Measurements from ENCODE around the gene CFAP97.

The CFAP97 gene

DNA sequence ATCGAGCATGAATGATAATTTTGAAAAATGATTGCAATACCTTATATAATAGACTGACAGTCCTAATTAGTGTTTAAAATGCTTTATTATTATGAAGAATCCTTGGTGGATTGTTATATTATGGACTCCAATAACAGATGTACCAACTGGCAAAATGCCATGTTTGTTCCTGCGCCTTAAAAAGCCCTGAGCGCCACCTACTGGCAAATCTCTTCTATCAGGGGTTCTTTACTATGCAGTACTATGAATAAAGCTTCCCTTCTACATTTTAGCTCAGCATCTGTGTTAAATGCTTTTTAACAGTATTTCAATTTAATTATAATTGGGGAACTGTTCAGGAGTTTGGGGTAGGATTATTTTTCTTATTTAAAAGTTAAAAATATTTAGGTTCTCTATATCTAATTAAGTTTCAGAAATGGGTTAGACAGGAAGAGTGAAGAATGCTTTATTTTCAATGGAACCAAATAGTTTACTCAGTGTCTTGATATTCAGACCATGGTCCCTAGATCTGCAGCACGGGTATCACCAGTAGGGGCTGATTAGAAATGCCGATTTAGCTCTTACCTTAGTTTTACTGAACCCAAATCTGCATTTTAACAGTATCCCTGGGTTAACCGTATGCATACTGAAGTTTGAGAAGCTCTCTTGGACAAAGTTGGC is 20.0 kb downstream of the CFAP97 start:
- no peaks in the 10 kb centered on the region for H3K9me3 ChIP-seq (ENCODE audit: control insufficient read depth in 1 of 2, low read length in 2 of 2)
- H3K27ac ChIP-seq (ENCODE audit: low read depth, low read length): no peak overlapping the region
- no peak overlapping the region for H3K4me3 ChIP-seq (ENCODE audit: low read depth in 1 of 2, low read length in 2 of 2)
- H3K27me3 ChIP-seq (ENCODE audit: control insufficient read depth in 1 of 2, insufficient read depth in 2 of 2, low read length in 2 of 2): no peaks in the 10 kb centered on the region
- H3K36me3 ChIP-seq (ENCODE audit: control insufficient read depth in 1 of 2, insufficient read depth in 2 of 2, low read length in 2 of 2): peaks cover 0 to 4% of the 10 kb centered on the region in 2 donors
- no peak overlapping the region for H3K9ac ChIP-seq (ENCODE audit: low read depth in 1 of 2, low read length in 2 of 2)
- H3K4me1 ChIP-seq (ENCODE audit: control insufficient read depth in 1 of 2, insufficient read depth in 2 of 2, low read length in 2 of 2): no peaks in the 10 kb centered on the region

DNA sequence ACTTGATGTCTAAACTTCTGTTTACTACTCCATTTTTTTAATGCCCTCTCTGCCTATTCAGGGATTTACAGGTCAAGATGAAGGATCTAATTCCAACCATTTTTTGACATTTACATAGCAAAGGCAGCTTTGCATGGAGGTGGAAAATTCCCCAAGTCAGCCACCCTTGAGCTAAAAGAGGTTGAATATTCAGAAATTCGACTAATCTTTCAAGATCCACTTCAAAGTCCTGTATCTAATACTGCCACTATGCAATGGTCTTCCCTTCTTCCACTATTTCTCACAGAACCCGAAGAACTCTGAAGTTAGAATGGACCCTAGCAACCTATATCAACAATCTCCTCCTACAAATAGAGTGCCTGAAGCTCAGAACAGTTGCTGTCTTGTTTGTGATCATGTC is 21.6 kb downstream of the CFAP97 start:
- Histone ChIP-seq H3K36me3 (ENCODE audit: control insufficient read depth in 1 of 2, insufficient read depth in 2 of 2, low read length in 2 of 2) (peaks cover 0 to 4% of the 10 kb centered on the region in 2 donors), H3K27me3 (ENCODE audit: control insufficient read depth in 1 of 2, insufficient read depth in 2 of 2, low read length in 2 of 2) (no peaks in the 10 kb centered on the region), H3K9me3 (ENCODE audit: control insufficient read depth in 1 of 2, low read length in 2 of 2) (no peaks in the 10 kb centered on the region), H3K27ac (ENCODE audit: low read depth, low read length) (no peak overlapping the region), H3K4me1 (ENCODE audit: control insufficient read depth in 1 of 2, insufficient read depth in 2 of 2, low read length in 2 of 2) (no peaks in the 10 kb centered on the region), H3K9ac (ENCODE audit: low read depth in 1 of 2, low read length in 2 of 2) (no peak overlapping the region), H3K4me3 (ENCODE audit: low read depth in 1 of 2, low read length in 2 of 2) (no peak overlapping the region)

DNA sequence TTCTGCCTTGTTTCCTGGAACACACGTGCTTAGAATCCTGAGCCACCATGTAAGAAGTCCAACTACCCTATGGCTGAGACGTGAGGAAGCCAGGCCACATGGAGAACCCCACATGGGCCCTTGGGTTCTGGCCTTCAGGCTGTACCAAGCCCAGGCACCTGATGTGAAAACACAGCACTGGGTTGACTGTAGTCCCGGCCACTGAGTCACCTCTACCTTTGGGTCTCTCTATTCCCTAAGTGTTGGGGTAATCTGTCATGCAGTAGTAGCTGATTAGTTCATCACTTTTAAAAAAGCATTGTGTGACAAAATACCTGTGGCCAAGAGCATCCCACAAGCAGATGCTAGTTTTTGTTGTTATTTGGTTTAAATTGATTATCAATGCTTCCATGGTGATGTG is 24.3 kb downstream of the CFAP97 start:
- H3K9me3 ChIP-seq (ENCODE audit: control insufficient read depth in 1 of 2, low read length in 2 of 2): no peaks in the 10 kb centered on the region
- H3K9ac ChIP-seq (ENCODE audit: low read depth in 1 of 2, low read length in 2 of 2): no peak overlapping the region
- H3K36me3 ChIP-seq (ENCODE audit: control insufficient read depth in 1 of 2, insufficient read depth in 2 of 2, low read length in 2 of 2): peaks cover 0 to 4% of the 10 kb centered on the region in 2 donors
- H3K27ac ChIP-seq (ENCODE audit: low read depth, low read length): no peak overlapping the region
- H3K4me1 ChIP-seq (ENCODE audit: control insufficient read depth in 1 of 2, insufficient read depth in 2 of 2, low read length in 2 of 2): no peaks in the 10 kb centered on the region
- H3K4me3 ChIP-seq (ENCODE audit: low read depth in 1 of 2, low read length in 2 of 2): no peak overlapping the region
- no peaks in the 10 kb centered on the region for H3K27me3 ChIP-seq (ENCODE audit: control insufficient read depth in 1 of 2, insufficient read depth in 2 of 2, low read length in 2 of 2)

- H3K4me3 ChIP-seq (ENCODE audit: low read depth in 1 of 2, low read length in 2 of 2): no peak overlapping the region
- no peak overlapping the region for H3K9ac ChIP-seq (ENCODE audit: low read depth in 1 of 2, low read length in 2 of 2)
- H3K27me3 ChIP-seq (ENCODE audit: control insufficient read depth in 1 of 2, insufficient read depth in 2 of 2, low read length in 2 of 2): no peaks in the 10 kb centered on the region
- no peaks in the 10 kb centered on the region for H3K9me3 ChIP-seq (ENCODE audit: control insufficient read depth in 1 of 2, low read length in 2 of 2)
- no peaks in the 10 kb centered on the region for H3K4me1 ChIP-seq (ENCODE audit: control insufficient read depth in 1 of 2, insufficient read depth in 2 of 2, low read length in 2 of 2)
- peaks cover 0 to 19% of the 10 kb centered on the region in 2 donors for H3K36me3 ChIP-seq (ENCODE audit: control insufficient read depth in 1 of 2, insufficient read depth in 2 of 2, low read length in 2 of 2)
- H3K27ac ChIP-seq (ENCODE audit: low read depth, low read length): no peak overlapping the region
These were observed 32.3 kb downstream of the CFAP97 start for GRCh38 chr4:185171373-185172071.

DNA sequence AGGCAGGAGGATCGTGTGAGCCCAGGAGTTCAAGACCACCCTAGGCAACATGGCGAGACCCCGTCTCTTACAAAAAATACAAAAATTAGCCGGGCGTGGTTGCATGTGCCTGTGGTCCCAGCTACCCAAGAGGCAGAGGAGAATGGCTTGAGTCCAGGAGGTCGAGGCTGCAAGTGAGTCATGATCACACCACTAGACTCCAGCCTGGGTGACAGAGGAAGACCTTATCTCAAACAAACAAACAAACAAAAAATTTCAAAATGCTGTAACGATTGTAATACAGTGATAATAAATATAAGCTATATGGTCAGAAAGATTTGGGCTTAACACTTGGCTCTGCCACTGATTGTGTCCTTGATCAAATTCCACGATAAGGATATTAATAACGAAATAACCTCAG is 36.6 kb downstream of the CFAP97 start:
- Histone ChIP-seq H3K27ac (ENCODE audit: low read depth, low read length) (no peak overlapping the region), H3K4me3 (ENCODE audit: low read depth in 1 of 2, low read length in 2 of 2) (no peak overlapping the region), H3K36me3 (ENCODE audit: control insufficient read depth in 1 of 2, insufficient read depth in 2 of 2, low read length in 2 of 2) (peaks cover under 1 to 14% of the 10 kb centered on the region in 2 donors), H3K9me3 (ENCODE audit: control insufficient read depth in 1 of 2, low read length in 2 of 2) (no peaks in the 10 kb centered on the region), H3K4me1 (ENCODE audit: control insufficient read depth in 1 of 2, insufficient read depth in 2 of 2, low read length in 2 of 2) (peaks cover 0 to 5% of the 10 kb centered on the region in 2 donors), H3K9ac (ENCODE audit: low read depth in 1 of 2, low read length in 2 of 2) (no peak overlapping the region), H3K27me3 (ENCODE audit: control insufficient read depth in 1 of 2, insufficient read depth in 2 of 2, low read length in 2 of 2) (no peaks in the 10 kb centered on the region)

GRCh38 chr4:185165605-185166063 is 38.2 kb downstream of the CFAP97 start:
- H3K27me3 ChIP-seq (ENCODE audit: control insufficient read depth in 1 of 2, insufficient read depth in 2 of 2, low read length in 2 of 2): no peaks in the 10 kb centered on the region
- peaks cover 5 to 14% of the 10 kb centered on the region in 2 donors for H3K36me3 ChIP-seq (ENCODE audit: control insufficient read depth in 1 of 2, insufficient read depth in 2 of 2, low read length in 2 of 2)
- H3K9me3 ChIP-seq (ENCODE audit: control insufficient read depth in 1 of 2, low read length in 2 of 2): no peaks in the 10 kb centered on the region
- no peak overlapping the region for H3K4me3 ChIP-seq (ENCODE audit: low read depth in 1 of 2, low read length in 2 of 2)
- H3K4me1 ChIP-seq (ENCODE audit: control insufficient read depth in 1 of 2, insufficient read depth in 2 of 2, low read length in 2 of 2): peaks cover 0 to 5% of the 10 kb centered on the region in 2 donors
- no peak overlapping the region for H3K9ac ChIP-seq (ENCODE audit: low read depth in 1 of 2, low read length in 2 of 2)
- no peak overlapping the region for H3K27ac ChIP-seq (ENCODE audit: low read depth, low read length)

GRCh38 chr4:185151296-185151695 is 52.5 kb downstream of the CFAP97 start:
- Histone ChIP-seq H3K4me3 (ENCODE audit: low read depth in 1 of 2, low read length in 2 of 2) (no peak overlapping the region), H3K9me3 (ENCODE audit: control insufficient read depth in 1 of 2, low read length in 2 of 2) (no peaks in the 10 kb centered on the region), H3K4me1 (ENCODE audit: control insufficient read depth in 1 of 2, insufficient read depth in 2 of 2, low read length in 2 of 2) (no peaks in the 10 kb centered on the region), H3K9ac (ENCODE audit: low read depth in 1 of 2, low read length in 2 of 2) (no peak overlapping the region), H3K36me3 (ENCODE audit: control insufficient read depth in 1 of 2, insufficient read depth in 2 of 2, low read length in 2 of 2) (peaks cover 0 to 6% of the 10 kb centered on the region in 2 donors), H3K27ac (ENCODE audit: low read depth, low read length) (no peak overlapping the region), H3K27me3 (ENCODE audit: control insufficient read depth in 1 of 2, insufficient read depth in 2 of 2, low read length in 2 of 2) (no peaks in the 10 kb centered on the region)

DNA sequence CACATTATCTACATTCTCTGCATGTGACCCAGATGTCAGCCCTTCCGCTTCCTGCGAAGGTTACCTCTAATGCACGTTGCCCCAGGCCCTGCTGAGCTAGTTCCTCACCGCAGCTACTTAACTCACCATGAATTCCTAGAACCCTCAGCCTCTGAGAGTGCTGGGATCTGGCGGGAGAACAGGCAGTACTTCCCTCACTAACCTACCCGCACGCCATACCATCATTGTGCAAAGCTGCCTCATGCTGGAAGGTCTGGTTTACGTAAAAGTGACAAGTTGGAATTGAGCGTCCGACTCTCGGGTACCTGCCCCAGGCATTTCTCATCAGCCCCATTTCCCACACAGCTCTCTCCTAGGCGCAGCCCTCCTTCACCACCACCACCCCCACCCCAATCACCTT is 54.4 kb downstream of the CFAP97 start:
- Histone ChIP-seq H3K9me3 (ENCODE audit: control insufficient read depth in 1 of 2, low read length in 2 of 2) (no peaks in the 10 kb centered on the region), H3K27me3 (ENCODE audit: control insufficient read depth in 1 of 2, insufficient read depth in 2 of 2, low read length in 2 of 2) (no peaks in the 10 kb centered on the region), H3K4me1 (ENCODE audit: control insufficient read depth in 1 of 2, insufficient read depth in 2 of 2, low read length in 2 of 2) (peaks cover 0 to 3% of the 10 kb centered on the region in 2 donors), H3K27ac (ENCODE audit: low read depth, low read length) (no peak overlapping the region), H3K36me3 (ENCODE audit: control insufficient read depth in 1 of 2, insufficient read depth in 2 of 2, low read length in 2 of 2) (peaks cover 0 to 9% of the 10 kb centered on the region in 2 donors), H3K9ac (ENCODE audit: low read depth in 1 of 2, low read length in 2 of 2) (no peak overlapping the region), H3K4me3 (ENCODE audit: low read depth in 1 of 2, low read length in 2 of 2) (no peak overlapping the region)

DNA sequence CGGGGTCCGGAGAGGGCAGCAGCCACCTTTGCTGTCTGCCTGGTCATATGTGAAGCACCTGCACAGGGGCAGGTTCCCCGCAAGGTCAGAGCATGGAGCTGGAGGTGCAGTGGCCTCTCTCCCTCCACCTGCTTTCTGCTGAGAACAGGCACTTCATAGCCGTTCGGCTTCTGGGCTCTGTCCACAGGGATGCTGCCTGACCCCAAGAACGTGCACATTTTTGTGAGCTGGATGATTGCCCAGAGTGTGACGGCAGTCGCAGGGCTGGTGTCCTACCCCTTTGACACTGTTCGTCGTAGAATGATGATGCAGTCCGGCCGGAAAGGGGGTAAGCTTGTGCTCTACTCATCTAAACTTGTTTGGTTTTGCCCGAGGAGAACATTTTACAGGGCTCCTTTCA is 58.2 kb downstream of the CFAP97 start:
- H3K4me1 ChIP-seq (ENCODE audit: control insufficient read depth in 1 of 2, insufficient read depth in 2 of 2, low read length in 2 of 2): peaks cover 9 to 11% of the 10 kb centered on the region in 2 donors
- no peaks in the 10 kb centered on the region for H3K27me3 ChIP-seq (ENCODE audit: control insufficient read depth in 1 of 2, insufficient read depth in 2 of 2, low read length in 2 of 2)
- no peak overlapping the region for H3K27ac ChIP-seq (ENCODE audit: low read depth, low read length)
- H3K9ac ChIP-seq (ENCODE audit: low read depth in 1 of 2, low read length in 2 of 2): no peak overlapping the region
- peaks cover 0 to 9% of the 10 kb centered on the region in 2 donors for H3K36me3 ChIP-seq (ENCODE audit: control insufficient read depth in 1 of 2, insufficient read depth in 2 of 2, low read length in 2 of 2)
- no peaks in the 10 kb centered on the region for H3K9me3 ChIP-seq (ENCODE audit: control insufficient read depth in 1 of 2, low read length in 2 of 2)
- H3K4me3 ChIP-seq (ENCODE audit: low read depth in 1 of 2, low read length in 2 of 2): no peak overlapping the region

DNA sequence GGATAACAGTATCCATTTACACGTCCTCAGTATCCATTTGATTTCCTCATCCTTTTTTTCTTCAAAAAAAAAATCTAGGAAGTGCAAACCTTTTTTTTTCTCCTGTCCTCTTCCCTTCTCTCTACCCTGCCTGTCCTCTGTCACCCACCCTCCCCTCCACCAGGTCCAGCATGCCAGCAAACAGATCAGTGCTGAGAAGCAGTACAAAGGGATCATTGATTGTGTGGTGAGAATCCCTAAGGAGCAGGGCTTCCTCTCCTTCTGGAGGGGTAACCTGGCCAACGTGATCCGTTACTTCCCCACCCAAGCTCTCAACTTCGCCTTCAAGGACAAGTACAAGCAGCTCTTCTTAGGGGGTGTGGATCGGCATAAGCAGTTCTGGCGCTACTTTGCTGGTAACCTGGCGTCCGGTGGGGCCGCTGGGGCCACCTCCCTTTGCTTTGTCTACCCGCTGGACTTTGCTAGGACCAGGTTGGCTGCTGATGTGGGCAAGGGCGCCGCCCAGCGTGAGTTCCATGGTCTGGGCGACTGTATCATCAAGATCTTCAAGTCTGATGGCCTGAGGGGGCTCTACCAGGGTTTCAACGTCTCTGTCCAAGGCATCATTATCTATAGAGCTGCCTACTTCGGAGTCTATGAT is 59.1 kb downstream of the CFAP97 start:
- H3K36me3 ChIP-seq (ENCODE audit: control insufficient read depth in 1 of 2, insufficient read depth in 2 of 2, low read length in 2 of 2): peaks cover 0 to 9% of the 10 kb centered on the region in 2 donors
- H3K9ac ChIP-seq (ENCODE audit: low read depth in 1 of 2, low read length in 2 of 2): no peak overlapping the region
- peaks cover 9 to 11% of the 10 kb centered on the region in 2 donors for H3K4me1 ChIP-seq (ENCODE audit: control insufficient read depth in 1 of 2, insufficient read depth in 2 of 2, low read length in 2 of 2)
- no peak overlapping the region for H3K27ac ChIP-seq (ENCODE audit: low read depth, low read length)
- no peaks in the 10 kb centered on the region for H3K9me3 ChIP-seq (ENCODE audit: control insufficient read depth in 1 of 2, low read length in 2 of 2)
- H3K4me3 ChIP-seq (ENCODE audit: low read depth in 1 of 2, low read length in 2 of 2): no peak overlapping the region
- peaks cover 0 to 1% of the 10 kb centered on the region in 2 donors for H3K27me3 ChIP-seq (ENCODE audit: control insufficient read depth in 1 of 2, insufficient read depth in 2 of 2, low read length in 2 of 2)
